Brain microvascular endothelial cell (primary cell): ENCODE data around the gene CHKB.

Experiments used
- DNase-seq: peaks from one replicate; pipeline ENCODE4 v3.0.0-alpha.2; 2020
- H3K27ac ChIP-seq: fragments of 250-450 bp; sonication (Bioruptor Pico); 2 replicates; pipeline ENCODE4 v1.5.1; 2020; ENCODE audit warnings: mild to moderate bottlenecking, moderate library complexity
- H3K27me3 ChIP-seq: fragments of 250-450 bp; sonication (Bioruptor Pico); replicated peaks from 2 replicates; pipeline ENCODE4 v1.5.1; 2020; ENCODE audit warnings: mild to moderate bottlenecking
- H3K36me3 ChIP-seq: fragments of 250-450 bp; sonication (Bioruptor Pico); replicated peaks from 2 replicates; pipeline ENCODE4 v1.5.1; 2020; ENCODE audit warnings: mild to moderate bottlenecking
- H3K4me3 ChIP-seq: 2 replicates; pipeline ENCODE4 v1.5.1; 2011; ENCODE audit warnings: low read depth, mild to moderate bottlenecking, control low read depth, low read length, moderate library complexity
- CTCF ChIP-seq: IDR thresholded peaks from 2 replicates; pipeline ENCODE4 v1.5.1; 2011; ENCODE audit warnings: low read depth, mild to moderate bottlenecking, moderate library complexity, low read length, control low read depth, inconsistent platforms; ENCODE audit errors: missing control alignments
- in situ Hi-C: cut with HindIII; loops from 2 replicates; pipeline ENCODE4 v1.10.0; 2017; ENCODE audit warnings: low sequenced_read_pairs, low pct_ligation_motif_present

CHKB gene

GRCh38 chr22:50601669-50602337 lies 19.2 kb upstream of the CHKB start:
- no peak for TF ChIP-seq CTCF
- peaks cover 44% of the 10 kb centered on the region for H3K27me3 ChIP-seq
- in situ Hi-C loops: no loop called here
- no peak overlapping the region for H3K27ac ChIP-seq
- no peak overlapping the region for H3K4me3 ChIP-seq
- DNase-seq: no peak
- H3K36me3 ChIP-seq: no peaks in the 10 kb centered on the region

- H3K27me3 ChIP-seq: peaks cover 44% of the 10 kb centered on the region
- in situ Hi-C loops: no loop called here
- no peak for TF ChIP-seq CTCF
Measured at GRCh38 chr22:50600967-50601668, 18.5 kb upstream of the CHKB start.

GRCh38 chr22:50600538-50600937 lies 17.9 kb upstream of the CHKB start, which contains the start of gene MAPK8IP2:
Gene MAPK8IP2 (plus strand): TSS chr22:50600793. CDS start chr22:50600819, 26 bp downstream.
- H3K36me3 ChIP-seq: no peaks in the 10 kb centered on the region
- no peak within 1 kb of the TSS for H3K27ac ChIP-seq
- in situ Hi-C loops: no loop called here
- peak within 1 kb of the TSS; percentile 12 for H3K4me3 ChIP-seq
- peaks cover 42% of the 10 kb centered on the region for H3K27me3 ChIP-seq
- DNase-seq: no peak
- no peak for TF ChIP-seq CTCF

More at GRCh38 chr22:50600967-50601668, 18.5 kb upstream of the CHKB start:
- no peaks in the 10 kb centered on the region for H3K36me3 ChIP-seq
- no peak overlapping the region for H3K27ac ChIP-seq
- DNase-seq: no peak
- H3K4me3 ChIP-seq: no peak overlapping the region

GRCh38 chr22:50599816-50600455 lies 17.3 kb upstream of the CHKB start:
- DNase-seq: no peak
- Histone ChIP-seq H3K4me3 (no peak overlapping the region), H3K27me3 (peaks cover 39% of the 10 kb centered on the region)

GRCh38 chr22:50597097-50597496 lies 14.4 kb upstream of the CHKB start:
- Histone ChIP-seq H3K4me3 (no peak overlapping the region), H3K27me3 (peaks cover 13% of the 10 kb centered on the region), H3K36me3 (no peaks in the 10 kb centered on the region), H3K27ac (no peak overlapping the region)
- in situ Hi-C loops: no loop called here
- DNase-seq: no peak
- TF ChIP-seq CTCF: no peak

More at GRCh38 chr22:50599816-50600455, 17.3 kb upstream of the CHKB start:
- no peak overlapping the region for H3K27ac ChIP-seq
- TF ChIP-seq CTCF: no peak
- no peaks in the 10 kb centered on the region for H3K36me3 ChIP-seq
- in situ Hi-C loops: no loop called here
